RWPE2 (cell line): ENCODE measurements around the gene ATR.
A peak's percentile ranks its signal among the peaks of the same experiment; 100 is the strongest.

ENCODE experiments used
- ATAC-seq: fragments of 200-7000 bp; cut with Tn5 transposase; 3 replicates; pipeline ENCODE4 v1.9.1; 2021; ENCODE audit warnings: low read depth
- DNase-seq: peaks from one replicate; pipeline ENCODE4 v3.0.0-alpha.2; 2020; ENCODE audit warnings: low spot score
- H3K27ac ChIP-seq: fragments of 450-650 bp; 2 replicates; pipeline ENCODE4 v1.5.1; 2017; ENCODE audit warnings: mild to moderate bottlenecking; ENCODE audit not compliant: poor library complexity, severe bottlenecking
- H3K27me3 ChIP-seq: fragments of 250-450 bp; sonication (Bioruptor Pico); 2 replicates; pipeline ENCODE4 v1.5.1; 2021; ENCODE audit warnings: mild to moderate bottlenecking, moderate library complexity; ENCODE audit not compliant: insufficient read depth, poor library complexity, severe bottlenecking
- H3K36me3 ChIP-seq: fragments of 250-450 bp; sonication (Bioruptor Pico); 2 replicates; pipeline ENCODE4 v1.5.1; 2020; ENCODE audit warnings: low read depth, mild to moderate bottlenecking, moderate library complexity
- H3K4me1 ChIP-seq: fragments of 250-450 bp; sonication (Bioruptor Pico); 2 replicates; pipeline ENCODE4 v1.5.1; 2021; ENCODE audit warnings: mild to moderate bottlenecking, moderate library complexity; ENCODE audit not compliant: insufficient read depth, poor library complexity, severe bottlenecking
- H3K4me3 ChIP-seq: fragments of 250-450 bp; sonication (Bioruptor Pico); 2 replicates; pipeline ENCODE4 v1.5.1; 2021; ENCODE audit warnings: mild to moderate bottlenecking, moderate library complexity; ENCODE audit not compliant: severe bottlenecking
- H3K9me3 ChIP-seq: fragments of 250-450 bp; sonication (Bioruptor Pico); 2 replicates; pipeline ENCODE4 v1.5.1; 2021; ENCODE audit warnings: mild to moderate bottlenecking, moderate library complexity; ENCODE audit not compliant: severe bottlenecking
- TF ChIP-seq, protein P1 (sequence below): fragments of 450-650 bp; IDR thresholded peaks from one replicate; pipeline ENCODE4 v1.5.1; 2017; ENCODE audit warnings: mild to moderate bottlenecking, moderate library complexity; ENCODE audit not compliant: poor library complexity, severe bottlenecking

The ATR gene

DNA sequence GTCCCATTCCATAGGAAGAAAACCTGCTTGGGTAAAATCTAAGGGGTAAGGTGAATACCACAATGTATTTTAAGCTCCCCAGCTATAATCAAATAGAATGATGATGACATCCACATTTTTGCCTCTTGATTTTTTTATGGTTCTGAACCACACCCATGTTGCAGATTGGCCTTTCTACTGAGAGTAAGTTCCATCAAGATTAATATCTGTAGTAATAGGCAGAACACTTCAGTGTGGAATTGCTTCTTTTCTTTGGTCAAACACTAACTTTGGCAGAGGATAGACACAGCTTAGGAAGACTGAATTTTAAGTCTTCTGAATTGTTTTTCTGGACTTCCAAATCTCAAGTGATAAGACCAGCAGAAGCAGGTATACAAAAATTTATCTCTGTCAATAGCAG is 44.7 kb upstream of the ATR start:
- TF ChIP-seq, protein P1, sequence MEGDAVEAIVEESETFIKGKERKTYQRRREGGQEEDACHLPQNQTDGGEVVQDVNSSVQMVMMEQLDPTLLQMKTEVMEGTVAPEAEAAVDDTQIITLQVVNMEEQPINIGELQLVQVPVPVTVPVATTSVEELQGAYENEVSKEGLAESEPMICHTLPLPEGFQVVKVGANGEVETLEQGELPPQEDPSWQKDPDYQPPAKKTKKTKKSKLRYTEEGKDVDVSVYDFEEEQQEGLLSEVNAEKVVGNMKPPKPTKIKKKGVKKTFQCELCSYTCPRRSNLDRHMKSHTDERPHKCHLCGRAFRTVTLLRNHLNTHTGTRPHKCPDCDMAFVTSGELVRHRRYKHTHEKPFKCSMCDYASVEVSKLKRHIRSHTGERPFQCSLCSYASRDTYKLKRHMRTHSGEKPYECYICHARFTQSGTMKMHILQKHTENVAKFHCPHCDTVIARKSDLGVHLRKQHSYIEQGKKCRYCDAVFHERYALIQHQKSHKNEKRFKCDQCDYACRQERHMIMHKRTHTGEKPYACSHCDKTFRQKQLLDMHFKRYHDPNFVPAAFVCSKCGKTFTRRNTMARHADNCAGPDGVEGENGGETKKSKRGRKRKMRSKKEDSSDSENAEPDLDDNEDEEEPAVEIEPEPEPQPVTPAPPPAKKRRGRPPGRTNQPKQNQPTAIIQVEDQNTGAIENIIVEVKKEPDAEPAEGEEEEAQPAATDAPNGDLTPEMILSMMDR = no peak
- Histone ChIP-seq H3K27ac (no peak overlapping the region), H3K4me3 (no peak overlapping the region), H3K27me3 (no peaks in the 10 kb centered on the region), H3K9me3 (no peaks in the 10 kb centered on the region), H3K36me3 (no peaks in the 10 kb centered on the region), H3K4me1 (peaks cover 21% of the 10 kb centered on the region)
- DNase-seq (no peak), ATAC-seq (no peak)

DNA sequence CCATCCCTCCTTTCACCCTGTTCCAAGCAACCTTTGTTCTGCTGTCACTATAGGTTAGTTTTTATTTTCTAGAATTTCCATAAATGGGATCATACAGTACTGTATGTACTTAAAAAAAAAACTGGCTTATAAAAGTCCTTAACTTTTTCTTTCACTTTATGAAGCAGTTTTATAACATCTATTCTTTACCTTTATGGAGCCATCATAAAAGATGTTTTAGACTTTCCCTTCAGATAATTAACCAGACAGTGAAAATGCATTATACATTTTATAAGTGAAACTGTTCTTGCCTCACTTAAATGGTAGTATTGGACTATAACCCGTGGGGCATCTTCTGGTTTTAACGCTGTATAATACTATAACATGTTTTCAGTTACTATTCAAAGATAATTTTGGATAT is 43.9 kb upstream of the ATR start:
- DNase-seq (no peak), ATAC-seq (no peak)
- Histone ChIP-seq H3K9me3 (no peaks in the 10 kb centered on the region), H3K4me1 (peaks cover 21% of the 10 kb centered on the region), H3K36me3 (no peaks in the 10 kb centered on the region), H3K27me3 (no peaks in the 10 kb centered on the region), H3K4me3 (no peak overlapping the region), H3K27ac (no peak overlapping the region)
- TF ChIP-seq, protein P1 = no peak

DNA sequence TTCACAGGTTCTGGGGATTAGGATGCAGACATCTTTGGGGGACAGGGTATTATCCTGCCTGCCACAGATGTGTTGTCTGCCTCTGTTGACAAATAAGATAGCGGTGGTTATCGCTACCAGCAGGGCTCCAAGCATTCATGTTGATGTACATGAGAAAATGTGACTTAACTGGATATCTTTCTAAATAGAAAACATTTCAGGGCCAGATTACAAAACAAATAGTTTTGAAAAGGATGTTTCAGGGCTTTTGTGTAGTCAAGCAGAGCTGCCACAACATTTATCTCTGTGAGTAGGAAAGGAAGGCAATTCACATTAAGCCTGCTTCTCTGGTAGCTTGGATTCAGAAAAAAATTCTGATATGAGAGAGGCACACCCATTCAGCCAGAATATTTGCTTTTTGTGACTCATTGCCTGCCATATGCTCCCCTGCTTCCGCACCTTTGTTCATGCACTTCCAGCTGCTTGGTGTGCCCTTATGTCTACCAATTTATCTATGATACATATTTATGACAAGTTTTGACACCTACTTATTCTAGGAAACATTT is 40.5 kb upstream of the ATR start:
- ATAC-seq (peak; percentile 98), DNase-seq (no peak)
- Histone ChIP-seq H3K27ac (peak overlapping the region; percentile 48), H3K4me3 (no peak overlapping the region), H3K36me3 (no peaks in the 10 kb centered on the region), H3K4me1 (peaks cover 21% of the 10 kb centered on the region), H3K27me3 (no peaks in the 10 kb centered on the region), H3K9me3 (no peaks in the 10 kb centered on the region)
- TF ChIP-seq, protein P1 = no peak

DNA sequence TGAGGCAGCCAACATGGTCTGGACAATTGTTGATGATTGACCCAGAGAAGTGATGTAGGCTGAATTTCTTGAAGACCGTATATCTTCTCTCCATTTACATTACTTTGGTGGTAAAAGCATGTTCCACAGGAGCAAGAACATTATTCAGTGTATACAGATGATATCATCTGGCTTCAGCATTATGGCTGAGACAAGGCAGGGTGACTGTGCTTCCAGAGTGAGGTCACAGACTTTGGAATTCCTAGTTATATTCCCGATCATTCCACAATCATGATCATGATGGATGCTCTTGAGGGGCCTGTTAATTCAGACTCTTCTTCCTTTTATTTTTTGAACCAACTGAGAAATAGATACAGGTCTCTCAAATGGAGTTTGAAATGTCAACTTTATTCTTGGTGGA is 36.6 kb upstream of the ATR start:
- Histone ChIP-seq H3K27me3 (no peaks in the 10 kb centered on the region), H3K36me3 (no peaks in the 10 kb centered on the region), H3K4me1 (peaks cover 20% of the 10 kb centered on the region), H3K4me3 (no peak overlapping the region), H3K9me3 (no peaks in the 10 kb centered on the region), H3K27ac (no peak overlapping the region)
- ATAC-seq = no peak
- TF ChIP-seq, protein P1 = no peak
- no peak for DNase-seq

DNA sequence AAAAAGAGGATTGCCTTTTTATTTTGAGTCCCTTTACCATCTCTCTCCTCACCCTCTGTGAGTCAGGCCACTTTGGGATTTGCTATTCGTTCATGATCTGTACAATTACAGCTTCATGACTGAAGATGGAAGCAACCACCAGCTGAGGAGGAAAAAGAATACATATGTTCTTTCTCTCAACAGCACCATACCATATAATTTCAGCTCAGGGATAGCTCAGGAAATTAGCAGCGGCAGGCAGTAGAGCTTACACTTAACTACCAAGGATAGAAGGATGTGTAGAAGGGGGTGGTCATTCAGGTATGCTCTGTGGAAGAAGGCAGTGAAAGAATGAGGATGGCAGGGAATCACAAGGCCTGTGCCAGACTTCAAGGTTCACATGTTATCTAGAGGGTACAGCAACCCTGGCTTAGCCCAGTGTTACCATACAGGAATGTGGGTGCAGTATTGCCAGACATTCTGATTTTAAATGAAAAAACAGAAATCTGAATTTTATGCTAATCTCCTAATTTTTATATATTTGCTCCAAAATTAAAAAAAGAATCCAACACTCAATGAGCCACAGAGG is 35.6 kb upstream of the ATR start:
- no peak for ATAC-seq
- no peak for DNase-seq
- H3K27ac ChIP-seq = no peak overlapping the region

More for the DNA sequence above, 35.6 kb upstream of the ATR start:
- no peak overlapping the region for H3K4me3 ChIP-seq
- no peaks in the 10 kb centered on the region for H3K36me3 ChIP-seq
- H3K4me1 ChIP-seq = peaks cover 13% of the 10 kb centered on the region
- no peaks in the 10 kb centered on the region for H3K9me3 ChIP-seq
- H3K27me3 ChIP-seq = no peaks in the 10 kb centered on the region
- TF ChIP-seq, protein P1 = no peak
